Fibroblast of skin of left biceps (primary cell): Measurements from ENCODE around the gene CBLL1.
A peak's percentile ranks its signal among the peaks of the same experiment; 100 is the strongest.

Experiments used
- DNase-seq, 2 experiments: peaks; one replicate each; pipeline ENCODE4 v3.0.0-alpha.2; 2013; ENCODE audit warnings: low read depth in 2 of 2

CBLL1 gene, protein sequence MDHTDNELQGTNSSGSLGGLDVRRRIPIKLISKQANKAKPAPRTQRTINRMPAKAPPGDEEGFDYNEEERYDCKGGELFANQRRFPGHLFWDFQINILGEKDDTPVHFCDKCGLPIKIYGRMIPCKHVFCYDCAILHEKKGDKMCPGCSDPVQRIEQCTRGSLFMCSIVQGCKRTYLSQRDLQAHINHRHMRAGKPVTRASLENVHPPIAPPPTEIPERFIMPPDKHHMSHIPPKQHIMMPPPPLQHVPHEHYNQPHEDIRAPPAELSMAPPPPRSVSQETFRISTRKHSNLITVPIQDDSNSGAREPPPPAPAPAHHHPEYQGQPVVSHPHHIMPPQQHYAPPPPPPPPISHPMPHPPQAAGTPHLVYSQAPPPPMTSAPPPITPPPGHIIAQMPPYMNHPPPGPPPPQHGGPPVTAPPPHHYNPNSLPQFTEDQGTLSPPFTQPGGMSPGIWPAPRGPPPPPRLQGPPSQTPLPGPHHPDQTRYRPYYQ

GRCh38 chr7:107743567-107744344 is at the start of gene CBLL1:
Gene CBLL1 (plus strand): TSS chr7:107744142. CDS start chr7:107744164, 22 bp downstream.
- peak; percentile 87 to 90 for DNase-seq

- peak in 1 of 2 experiments; percentile 33 for DNase-seq
Observed at GRCh38 chr7:107694386-107694785, 49.6 kb upstream of the CBLL1 start.

DNA sequence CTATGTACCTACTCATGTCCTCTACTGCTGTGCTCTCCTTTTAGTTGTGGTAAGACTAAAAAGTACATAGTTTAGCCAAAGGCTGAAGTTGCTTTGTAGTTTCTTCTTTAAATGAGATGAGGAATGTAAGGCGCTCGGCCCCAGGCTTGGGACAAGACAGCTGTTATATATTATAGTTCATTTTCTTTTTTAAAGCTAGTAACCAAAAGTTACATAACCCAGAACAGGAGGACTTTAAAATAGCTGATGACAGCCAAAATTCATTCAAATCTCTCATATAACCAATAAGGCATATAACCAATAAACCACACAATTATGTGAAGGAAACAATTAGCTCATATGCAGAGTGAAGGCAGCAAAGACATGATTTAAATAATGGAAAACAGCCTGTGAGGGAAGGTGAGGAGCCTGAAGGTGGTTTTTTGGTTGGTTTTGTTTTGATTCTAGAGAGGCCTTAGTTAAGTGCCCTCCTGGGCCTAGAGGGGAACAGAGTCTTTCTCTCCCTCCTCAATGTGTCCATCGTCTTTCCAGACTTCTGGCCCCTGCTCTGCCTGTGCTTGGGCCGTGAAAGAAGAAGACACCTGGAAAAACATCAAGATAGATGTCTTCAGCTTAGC is 47.5 kb upstream of the CBLL1 start:
- peak; percentile 43 to 46 for DNase-seq

GRCh38 chr7:107697321-107698049 is 46.5 kb upstream of the CBLL1 start:
- no peak for DNase-seq

DNA sequence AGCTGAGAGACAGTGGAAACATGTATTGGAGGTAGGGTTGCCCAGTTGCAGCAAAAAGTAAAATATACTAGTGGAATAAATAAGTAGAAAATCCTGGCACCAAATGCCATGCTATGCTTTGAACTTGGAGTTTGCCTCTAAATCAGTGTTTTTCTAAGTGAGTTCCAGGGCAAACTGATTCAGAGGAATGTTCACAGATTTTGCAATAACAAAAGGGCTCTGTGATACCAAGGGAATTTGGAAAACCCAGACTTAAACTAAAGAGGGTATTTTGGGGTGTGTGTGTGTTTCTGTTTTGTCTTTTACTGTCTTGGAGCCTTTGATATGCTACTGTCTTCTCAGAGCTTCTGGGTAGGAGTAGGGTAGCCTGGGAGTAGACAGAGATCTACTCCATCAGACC is 43.4 kb upstream of the CBLL1 start:
- no peak for DNase-seq

- no peak for DNase-seq
Observed at GRCh38 chr7:107701191-107701590, 42.8 kb upstream of the CBLL1 start.

GRCh38 chr7:107703219-107703618 is 40.7 kb upstream of the CBLL1 start:
- no peak for DNase-seq

DNA sequence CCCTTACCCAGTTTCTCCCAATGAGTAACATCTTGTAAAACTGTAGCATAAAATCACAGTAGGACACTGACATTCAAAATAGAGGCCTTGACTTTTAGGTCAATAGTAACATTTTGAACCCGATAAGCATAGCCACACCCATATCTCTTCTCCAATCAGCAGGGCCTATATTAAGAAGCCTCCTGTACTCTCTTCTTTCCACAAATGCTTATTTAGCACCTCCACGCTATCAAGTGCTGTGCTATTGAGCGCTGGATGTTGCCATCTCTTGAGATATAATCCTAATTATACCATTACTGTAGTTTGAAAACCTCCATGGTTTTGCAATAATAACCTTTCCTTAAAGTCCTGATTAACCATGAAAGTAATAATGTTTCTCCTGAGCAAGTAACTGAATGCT is 40.1 kb upstream of the CBLL1 start:
- DNase-seq: no peak

DNA sequence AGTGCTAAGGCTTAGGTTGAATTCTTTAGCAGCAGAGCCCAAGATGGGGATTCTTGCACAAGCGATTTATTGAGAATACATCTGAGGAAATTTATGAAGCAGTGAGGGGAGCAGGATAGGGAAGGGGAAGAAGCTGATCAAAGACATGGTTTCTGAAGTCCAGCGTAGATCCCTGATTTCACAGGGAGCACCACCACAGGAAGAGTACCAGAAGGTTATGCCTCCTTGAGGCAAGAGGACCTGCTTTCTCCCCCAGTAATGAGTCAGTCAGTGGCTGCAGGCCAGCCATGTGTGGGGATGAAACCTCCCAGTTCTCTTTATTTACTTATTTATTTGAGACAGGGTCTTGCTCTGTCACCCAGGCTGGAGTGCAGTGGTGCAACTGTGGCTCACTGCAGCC is 35.0 kb upstream of the CBLL1 start:
- no peak for DNase-seq

DNA sequence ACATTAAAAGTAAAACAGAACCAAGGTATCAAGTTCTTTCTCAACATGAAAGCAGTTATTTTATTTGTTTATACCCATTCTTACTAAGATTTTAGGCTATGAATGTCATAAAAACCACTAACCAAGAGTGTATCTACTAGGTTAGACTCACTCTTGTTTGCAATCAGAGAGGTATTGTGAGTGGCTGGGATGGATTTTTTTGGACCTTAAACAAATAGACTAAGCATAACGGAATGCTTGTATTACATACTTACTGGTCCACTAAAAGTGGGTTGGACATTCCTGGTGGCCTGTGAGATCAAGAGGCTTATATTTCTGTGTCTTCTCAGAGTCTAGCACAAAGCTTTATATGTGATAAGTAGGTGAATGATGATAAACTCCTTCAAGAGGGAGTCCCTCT is 32.6 kb upstream of the CBLL1 start:
- DNase-seq: no peak

DNA sequence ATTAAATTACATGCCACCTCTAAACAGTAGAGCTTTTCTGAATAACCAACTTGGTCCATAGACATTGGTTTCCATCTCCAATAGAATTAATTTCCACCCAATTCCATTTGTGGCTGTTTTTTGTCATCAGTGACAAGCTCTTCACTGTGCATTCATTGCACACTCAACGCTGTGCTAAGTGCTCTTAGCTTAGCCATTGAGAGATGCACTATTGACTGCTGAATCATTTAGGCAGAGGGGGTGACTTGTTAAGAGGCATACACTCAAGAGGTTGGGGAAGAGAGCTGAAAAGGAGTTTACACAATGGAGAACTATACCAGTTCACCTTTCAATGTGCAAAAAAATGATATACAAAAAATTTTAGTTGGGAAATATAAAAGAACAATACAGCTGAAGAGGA is 31.9 kb upstream of the CBLL1 start:
- DNase-seq: no peak

- no peak for DNase-seq
Observed at GRCh38 chr7:107712896-107713295, 31.0 kb upstream of the CBLL1 start.

DNA sequence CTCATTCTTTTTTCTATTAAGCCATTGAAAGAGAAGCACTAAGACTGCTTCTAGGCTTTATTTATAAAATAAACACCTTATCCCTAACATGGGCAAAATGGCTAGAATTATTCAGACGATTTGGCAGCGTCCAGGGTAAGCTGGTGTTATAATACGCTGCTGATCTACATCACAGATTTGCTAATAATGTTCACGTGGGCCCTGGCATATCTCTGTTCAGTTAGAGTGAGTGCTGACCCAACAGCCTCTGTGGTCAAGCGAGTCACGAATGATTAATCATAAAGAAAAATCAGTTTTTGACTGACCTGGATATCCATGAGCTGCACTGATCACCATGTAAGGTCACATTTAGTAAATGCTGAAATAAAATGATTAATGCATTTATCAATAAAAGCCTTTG is 28.4 kb upstream of the CBLL1 start:
- DNase-seq: no peak

GRCh38 chr7:107718456-107719193 is 25.3 kb upstream of the CBLL1 start:
- no peak for DNase-seq

- no peak for DNase-seq
Observed at GRCh38 chr7:107721286-107721685, 22.7 kb upstream of the CBLL1 start.

DNA sequence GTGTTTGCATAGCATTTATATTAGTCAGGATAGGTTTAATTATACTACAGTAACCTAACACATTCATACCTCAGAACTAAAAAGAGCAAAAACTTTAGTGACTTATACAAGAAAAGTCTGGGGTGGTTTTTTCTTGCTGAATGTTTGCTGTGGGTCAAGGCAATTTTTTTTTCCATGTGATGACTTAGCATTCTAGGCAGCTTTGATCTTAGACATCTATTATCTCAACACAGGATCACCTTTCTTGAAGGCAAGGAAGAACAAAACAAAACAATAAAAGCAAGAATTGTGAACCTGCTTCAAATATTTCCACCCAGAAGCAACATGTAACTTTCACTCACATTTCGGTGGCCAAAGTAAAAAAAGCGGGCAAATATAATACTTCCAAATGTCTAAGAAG is 20.7 kb upstream of the CBLL1 start:
- no peak for DNase-seq

DNA sequence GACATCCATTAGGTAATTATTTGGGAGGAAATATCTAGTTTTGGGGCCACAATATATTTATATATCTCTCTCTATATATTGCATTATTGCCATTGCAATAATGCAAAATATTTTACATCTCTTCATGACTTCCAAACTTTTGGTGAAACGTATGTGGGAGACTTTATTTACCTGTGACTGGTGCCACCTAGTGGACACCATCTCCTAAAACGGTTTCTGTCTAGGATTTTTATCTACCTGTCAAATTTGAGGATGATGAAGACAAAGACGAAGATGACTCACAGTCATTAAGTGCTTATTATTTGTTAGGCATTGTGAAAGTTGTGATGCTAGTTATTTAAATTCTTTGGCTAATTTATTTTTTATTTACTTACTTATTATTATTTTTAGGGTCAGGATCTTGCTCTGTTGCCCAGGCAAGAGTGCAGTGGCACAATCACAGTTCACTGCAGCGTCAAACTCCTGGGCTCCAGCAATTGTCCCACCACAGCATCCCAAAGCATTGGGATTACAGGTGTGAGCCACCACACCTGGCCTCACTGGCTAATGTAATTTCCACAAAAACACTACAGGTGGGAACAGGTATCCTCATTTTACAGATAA is 18.7 kb upstream of the CBLL1 start:
- DNase-seq: peak; percentile 20 to 24

GRCh38 chr7:107726356-107727130 is 17.4 kb upstream of the CBLL1 start:
- DNase-seq: no peak

DNA sequence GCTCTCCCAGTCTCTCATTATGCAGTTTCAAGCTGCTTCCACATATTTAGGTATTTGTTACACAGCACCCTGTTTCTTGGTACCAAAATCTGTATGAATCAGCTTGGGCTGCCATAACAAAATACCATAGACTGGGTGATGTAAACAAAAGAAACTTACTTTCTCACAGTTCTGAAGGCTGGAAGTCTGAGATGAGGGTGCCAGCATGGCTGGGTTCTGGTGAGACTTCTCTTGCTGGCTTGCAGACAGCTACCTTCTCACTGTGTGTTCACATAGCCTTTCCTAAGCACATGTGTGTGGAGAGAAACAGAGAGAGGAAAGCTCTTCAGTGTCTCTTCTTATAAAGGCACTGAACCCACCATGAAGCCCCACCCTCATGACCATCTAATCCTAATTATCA is 15.7 kb upstream of the CBLL1 start:
- DNase-seq: no peak
